ENCODE results near the gene CEP350. TPM values are rescaled to one million over a fixed set of nuclear protein-coding genes. Genes with fewer than 3 reads are reported as not detected.

The CEP350 gene
- total and polyA plus RNA-seq, 2 experiments from 2014 or later: 24.9 to 49.6 TPM

- H3K9me3 ChIP-seq (ENCODE audit: low read depth): no peaks in the 10 kb centered on the region
- no peak overlapping the region for H3K27ac ChIP-seq
- no peak for TF ChIP-seq CTCF (IDR thresholded peaks at IDR 0.05; ENCODE audit: low read depth, low read length)
- no peaks in the 10 kb centered on the region for H3K36me3 ChIP-seq
- DNase-seq (ENCODE audit: low read depth in 1 of 2, low spot score in 1 of 2): no peak
- no peaks in the 10 kb centered on the region for H3K4me1 ChIP-seq (ENCODE audit: low read depth)
- H3K27me3 ChIP-seq: no peaks in the 10 kb centered on the region
- H3K4me3 ChIP-seq: no peak overlapping the region
Measured at GRCh38 chr1:179935909-179936496, 18.6 kb upstream of the CEP350 start.

- H3K4me3 ChIP-seq: no peak overlapping the region
- no peaks in the 10 kb centered on the region for H3K4me1 ChIP-seq (ENCODE audit: low read depth)
- no peak for TF ChIP-seq CTCF (IDR thresholded peaks at IDR 0.05; ENCODE audit: low read depth, low read length)
- H3K27ac ChIP-seq: no peak overlapping the region
- H3K9me3 ChIP-seq (ENCODE audit: low read depth): no peaks in the 10 kb centered on the region
- DNase-seq (ENCODE audit: low read depth in 1 of 2, low spot score in 1 of 2): no peak
- H3K27me3 ChIP-seq: no peaks in the 10 kb centered on the region
- H3K36me3 ChIP-seq: no peaks in the 10 kb centered on the region
Measured at GRCh38 chr1:179937668-179938254, 16.8 kb upstream of the CEP350 start.

GRCh38 chr1:179938752-179939151 lies 15.9 kb upstream of the CEP350 start:
- TF ChIP-seq CTCF (IDR thresholded peaks at IDR 0.05; ENCODE audit: low read depth, low read length): no peak
- H3K9me3 ChIP-seq (ENCODE audit: low read depth): no peaks in the 10 kb centered on the region
- H3K4me3 ChIP-seq: no peak overlapping the region
- no peak overlapping the region for H3K27ac ChIP-seq
- no peaks in the 10 kb centered on the region for H3K4me1 ChIP-seq (ENCODE audit: low read depth)
- peak; percentile 15 to 84 for DNase-seq (ENCODE audit: low read depth in 1 of 2, low spot score in 1 of 2)
- no peaks in the 10 kb centered on the region for H3K36me3 ChIP-seq
- no peaks in the 10 kb centered on the region for H3K27me3 ChIP-seq

GRCh38 chr1:179939941-179940340 lies 14.7 kb upstream of the CEP350 start:
- no peak for DNase-seq (ENCODE audit: low read depth in 1 of 2, low spot score in 1 of 2)
- H3K4me1 ChIP-seq (ENCODE audit: low read depth): no peaks in the 10 kb centered on the region
- H3K27me3 ChIP-seq: no peaks in the 10 kb centered on the region
- no peak for TF ChIP-seq CTCF (IDR thresholded peaks at IDR 0.05; ENCODE audit: low read depth, low read length)
- no peaks in the 10 kb centered on the region for H3K36me3 ChIP-seq
- H3K27ac ChIP-seq: no peak overlapping the region
- H3K4me3 ChIP-seq: no peak overlapping the region
- H3K9me3 ChIP-seq (ENCODE audit: low read depth): no peaks in the 10 kb centered on the region

GRCh38 chr1:179941454-179941853 lies 13.2 kb upstream of the CEP350 start:
- no peaks in the 10 kb centered on the region for H3K36me3 ChIP-seq
- no peak overlapping the region for H3K27ac ChIP-seq
- DNase-seq (ENCODE audit: low read depth in 1 of 2, low spot score in 1 of 2): no peak
- no peaks in the 10 kb centered on the region for H3K4me1 ChIP-seq (ENCODE audit: low read depth)
- H3K9me3 ChIP-seq (ENCODE audit: low read depth): no peaks in the 10 kb centered on the region
- no peaks in the 10 kb centered on the region for H3K27me3 ChIP-seq
- no peak overlapping the region for H3K4me3 ChIP-seq
- no peak for TF ChIP-seq CTCF (IDR thresholded peaks at IDR 0.05; ENCODE audit: low read depth, low read length)
